RKO (cell line): Measurements from ENCODE around the gene ROBO2.

ENCODE experiments used
- DNase-seq: peaks from one replicate; pipeline ENCODE4 v3.0.0-alpha.2; 2016; ENCODE audit warnings: low spot score

ROBO2 gene

DNA sequence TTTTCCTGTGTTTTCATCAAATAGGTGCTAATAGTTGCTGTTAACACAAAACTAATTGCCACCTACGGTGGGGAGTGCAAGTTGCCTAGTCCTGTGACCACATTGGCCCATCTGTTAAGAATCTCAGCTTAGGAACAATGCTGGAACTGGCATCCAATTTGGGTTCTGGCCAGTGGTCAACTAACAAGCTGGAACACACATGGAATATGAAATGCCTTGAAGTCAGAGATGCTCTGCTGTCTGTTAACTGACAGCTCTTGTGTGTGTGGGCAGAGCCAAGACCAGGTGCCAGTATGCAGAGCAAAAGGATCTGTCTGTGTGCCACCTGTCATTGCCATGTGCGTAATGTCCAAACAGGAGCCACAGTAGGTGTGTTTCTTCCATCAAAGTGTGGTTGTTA, 460.8 kb downstream of the ROBO2 start:
- no peak for DNase-seq

DNA sequence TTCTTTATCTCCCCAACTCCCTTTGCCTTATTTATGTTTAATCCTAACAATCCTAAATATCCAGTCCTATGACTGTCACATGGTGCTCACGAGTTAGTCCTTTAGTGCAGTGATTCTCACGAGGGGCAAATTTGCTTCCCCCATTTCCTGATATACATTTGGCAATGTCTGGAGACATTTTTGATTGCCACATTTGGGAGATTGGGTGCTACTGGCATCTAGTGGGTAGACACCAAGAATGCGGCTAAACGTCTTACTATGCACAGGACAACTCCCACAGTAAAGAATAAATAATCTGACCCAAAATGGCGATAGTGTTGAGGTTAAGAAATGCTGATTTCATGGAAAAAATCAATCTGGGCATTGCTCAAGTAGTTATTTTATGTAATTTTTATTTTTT, 466.5 kb downstream of the ROBO2 start:
- DNase-seq, result peak; percentile 8

DNA sequence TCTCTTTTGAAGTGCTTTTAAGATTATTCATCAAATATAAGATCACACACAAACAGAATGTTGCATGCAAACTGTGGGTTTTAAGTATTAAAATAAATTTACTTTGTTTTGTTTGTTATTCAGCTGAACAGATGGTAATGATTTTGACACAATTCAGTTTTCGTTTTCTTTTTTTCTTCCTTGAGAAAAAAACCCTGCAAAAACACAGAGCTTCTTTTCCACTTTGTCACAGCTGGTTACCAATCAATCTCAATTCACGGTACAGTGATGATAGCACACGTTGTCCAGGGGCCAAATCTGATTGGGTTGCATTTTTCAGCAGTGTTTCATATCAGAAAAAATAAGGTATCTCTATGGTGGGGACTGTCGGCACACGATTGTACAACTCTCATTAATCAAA, 473.6 kb downstream of the ROBO2 start:
- no peak for DNase-seq

DNA sequence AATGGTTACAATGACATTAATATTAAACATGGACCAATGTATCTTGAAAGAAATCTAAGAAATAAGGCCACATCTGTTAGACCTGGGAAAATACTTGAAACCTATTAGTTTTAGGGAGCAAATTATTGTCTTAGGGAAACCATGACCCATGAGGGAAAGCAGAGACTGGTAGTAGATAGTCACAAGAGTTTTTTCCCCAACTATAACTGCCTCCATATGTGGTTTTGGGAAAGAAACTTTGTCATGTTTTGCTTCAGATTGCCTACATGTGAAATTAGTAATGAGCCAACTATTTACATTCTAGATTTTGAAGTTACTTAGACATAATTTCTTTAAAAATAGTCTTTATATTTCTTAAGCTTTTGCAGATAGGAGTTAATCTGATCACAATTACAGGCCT, 474.9 kb downstream of the ROBO2 start:
- no peak for DNase-seq

DNA sequence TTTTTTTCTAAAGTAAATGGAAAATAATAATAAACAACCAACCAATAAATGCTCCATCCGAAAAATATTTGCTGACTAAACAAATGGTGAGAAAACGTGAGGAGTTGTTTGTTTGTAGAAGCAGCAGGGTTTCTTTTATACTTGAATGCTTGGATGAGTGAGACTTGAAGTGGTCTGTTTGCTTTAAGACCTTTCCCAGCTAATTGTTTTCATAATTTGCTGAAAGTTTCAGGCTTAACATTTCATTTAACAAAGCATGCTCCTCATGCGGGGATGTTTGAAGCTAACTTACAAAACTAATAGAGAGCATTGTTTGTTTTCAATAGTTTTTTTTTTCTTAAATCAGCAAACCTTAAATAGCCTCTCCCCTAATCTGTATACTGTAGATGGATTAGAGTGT, 484.6 kb downstream of the ROBO2 start:
- no peak for DNase-seq

DNA sequence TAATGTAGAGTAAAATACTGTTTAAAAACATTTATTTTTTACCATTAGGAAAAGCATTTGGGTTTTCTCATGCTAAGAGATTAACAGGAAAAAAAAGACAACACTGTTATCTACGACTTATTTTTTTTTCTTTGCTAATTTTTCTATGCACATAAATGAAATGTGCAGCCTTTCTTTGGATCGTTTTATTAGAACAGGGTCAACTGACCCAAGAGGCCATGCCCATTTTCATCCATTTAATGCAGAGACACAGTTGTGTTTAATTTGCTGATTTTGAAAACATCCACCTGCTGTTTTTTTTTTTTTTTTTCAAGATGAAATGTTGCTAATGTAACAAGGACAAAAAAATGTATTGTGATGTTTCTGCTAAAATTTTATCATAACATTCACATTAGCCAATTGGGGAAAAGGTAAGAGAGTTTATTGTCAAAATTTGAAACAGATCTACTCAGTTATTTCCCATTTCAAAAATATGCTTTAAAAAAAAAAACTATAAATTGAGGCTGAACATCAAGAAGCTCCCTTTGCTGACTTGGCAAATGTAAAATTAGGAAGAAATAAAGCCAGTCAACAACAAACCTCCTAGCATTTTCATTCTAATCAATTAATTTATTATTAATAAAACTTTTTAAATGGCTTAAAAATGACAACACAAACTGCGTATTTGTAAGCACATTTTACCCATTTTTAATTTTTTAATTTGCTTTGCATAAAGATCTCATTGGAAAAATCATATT, 485.2 kb downstream of the ROBO2 start:
- no peak for DNase-seq

DNA sequence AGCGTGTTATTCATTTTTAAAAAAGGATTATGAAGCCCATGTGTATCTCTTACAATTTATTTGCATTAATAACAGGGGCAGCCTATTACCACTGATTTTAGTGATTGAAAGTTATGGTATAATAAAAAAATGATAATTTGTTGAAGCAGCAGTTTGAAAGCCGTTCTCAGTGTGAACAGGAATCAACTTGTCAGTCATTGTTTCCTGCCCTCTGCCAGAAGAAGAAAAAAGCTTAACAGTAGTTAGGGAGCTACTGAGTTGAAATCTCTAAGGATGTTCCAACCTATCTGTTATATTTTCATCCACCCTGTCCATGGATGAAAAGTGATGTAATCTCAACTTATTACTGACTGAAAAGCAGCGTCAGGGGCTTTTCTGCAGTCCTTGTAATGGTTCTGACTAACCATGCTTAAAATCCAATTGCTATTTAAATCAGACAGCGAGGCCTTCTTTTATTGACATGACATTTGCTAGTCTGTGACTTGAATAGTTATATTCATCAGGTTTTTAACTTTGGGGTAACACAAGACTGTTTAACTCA, 486.7 kb downstream of the ROBO2 start:
- DNase-seq, result no peak

DNA sequence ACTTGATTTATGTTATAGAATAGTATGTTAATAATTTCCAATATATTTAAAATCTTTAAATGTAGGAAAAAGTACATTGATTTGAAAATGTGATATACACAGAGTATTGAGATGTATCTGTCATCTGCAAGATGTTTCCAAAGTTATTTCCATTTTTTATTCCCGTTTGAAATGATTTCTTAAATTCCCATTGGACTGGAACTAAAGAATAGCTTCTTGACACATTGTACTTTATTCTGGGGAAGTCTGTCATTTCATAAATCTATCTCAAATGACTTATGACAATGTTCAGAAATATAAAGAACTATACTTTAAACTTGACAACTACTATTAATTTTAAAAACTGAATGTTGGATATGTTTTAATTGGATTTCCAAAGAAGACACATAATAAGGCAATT, 489.6 kb downstream of the ROBO2 start:
- DNase-seq, result no peak

DNA sequence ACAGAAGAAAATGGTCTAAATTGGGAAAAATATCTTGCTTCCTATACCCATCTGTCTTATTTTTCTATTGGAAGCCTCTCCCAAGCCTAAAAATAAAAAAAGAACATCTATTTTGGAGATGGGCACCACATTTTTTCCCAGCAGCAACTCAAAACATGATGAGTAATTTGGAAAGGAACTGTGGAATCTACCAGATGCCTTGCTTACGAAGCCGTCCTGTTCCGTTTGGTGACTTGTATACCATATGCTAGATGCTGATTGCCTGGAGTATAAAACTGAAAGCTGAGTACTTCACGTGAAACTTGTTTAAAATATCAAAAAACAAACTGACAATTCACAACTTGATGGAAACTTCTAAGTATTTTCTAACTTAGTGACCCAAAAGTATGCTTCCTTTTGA, 491.0 kb downstream of the ROBO2 start:
- DNase-seq, result no peak

DNA sequence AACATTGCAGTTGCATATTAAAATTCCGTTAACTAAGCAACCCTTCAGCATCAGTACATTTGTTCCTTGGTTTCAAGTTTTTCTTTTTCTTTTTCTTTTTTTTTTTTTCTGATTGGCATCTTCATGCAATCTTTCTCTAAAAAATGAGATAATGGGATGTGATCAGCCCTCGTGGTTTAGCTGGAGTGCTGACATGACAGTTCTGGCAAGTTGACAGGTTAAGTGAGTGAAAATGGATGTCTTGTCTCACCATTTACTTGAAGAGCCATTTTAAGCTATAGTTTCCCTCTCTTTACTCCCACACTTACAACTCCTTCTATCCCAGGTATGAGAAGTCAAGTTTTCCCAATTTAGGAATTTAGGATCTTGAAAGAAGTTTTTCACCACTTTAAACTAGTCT, 495.2 kb downstream of the ROBO2 start:
- DNase-seq, result no peak

DNA sequence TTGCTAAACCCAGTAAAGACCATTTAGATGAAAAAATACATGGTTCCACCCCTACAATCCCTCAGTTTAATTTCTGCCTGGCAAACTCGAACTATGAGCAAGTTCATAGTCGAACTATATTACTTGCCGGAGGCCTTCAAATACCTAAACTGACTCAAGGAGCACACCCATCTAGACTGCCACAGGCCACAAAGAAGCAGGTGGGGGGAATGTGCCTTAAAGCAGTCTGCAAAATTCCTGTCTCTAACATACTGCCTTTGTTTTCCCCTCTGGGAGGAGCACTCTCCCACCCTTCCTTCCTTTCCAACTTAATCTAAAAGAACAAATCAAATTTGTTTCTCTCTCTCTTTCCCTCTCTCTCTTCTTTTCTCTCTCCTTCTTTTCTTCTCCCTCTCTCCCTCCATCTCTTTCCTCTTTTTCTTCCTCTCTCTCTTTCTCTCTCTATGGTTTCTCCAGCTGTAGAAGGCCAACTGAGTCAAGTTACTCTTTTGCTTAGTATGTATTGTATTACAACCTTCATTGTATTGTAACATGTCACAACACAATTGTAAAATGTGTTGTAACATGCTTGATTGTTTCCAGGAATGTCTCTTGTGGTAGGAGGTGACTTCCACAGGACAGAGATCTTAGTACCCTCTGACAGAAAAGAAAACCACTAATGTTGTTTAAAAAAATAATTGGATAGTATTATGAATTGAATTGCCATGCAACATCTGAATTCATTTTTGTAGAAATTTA, 496.3 kb downstream of the ROBO2 start:
- no peak for DNase-seq

DNA sequence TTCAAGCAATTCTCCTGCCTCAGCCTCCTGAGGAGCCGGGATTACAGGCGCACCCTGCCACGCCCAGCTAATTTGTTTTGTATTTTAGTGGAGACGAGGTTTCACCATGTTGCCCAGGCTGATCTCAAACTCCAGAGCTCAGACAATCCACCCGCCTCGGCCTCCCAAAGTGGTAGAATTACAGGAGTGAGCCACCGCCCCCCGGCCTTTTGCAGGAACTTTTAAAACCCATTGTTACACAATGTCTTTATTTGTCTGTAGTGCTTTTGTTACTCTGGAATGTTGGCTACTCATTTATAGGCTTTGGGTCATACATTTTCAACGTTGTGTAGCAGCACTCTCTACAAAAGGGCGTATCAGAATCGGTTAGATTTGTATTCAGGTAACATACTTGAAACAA, 499.1 kb downstream of the ROBO2 start:
- DNase-seq, result no peak

DNA sequence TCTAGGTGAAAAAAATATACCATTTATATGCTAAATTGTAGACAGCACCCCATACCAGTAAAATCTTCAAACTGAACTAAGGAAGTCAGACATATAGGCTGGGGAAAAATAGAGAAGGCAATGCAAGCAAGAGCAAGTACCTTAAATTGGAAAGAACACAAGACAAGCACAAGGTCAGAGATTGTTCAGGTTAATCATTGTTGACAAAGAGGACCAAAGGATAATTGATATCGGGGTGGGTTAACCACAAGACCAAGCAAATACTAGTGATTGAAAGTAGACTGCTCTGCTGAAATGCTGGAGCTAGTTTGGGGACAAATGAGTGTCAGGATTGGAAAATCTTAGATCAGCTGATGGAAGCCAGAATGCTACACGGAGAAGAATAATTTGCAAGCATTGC, 499.8 kb downstream of the ROBO2 start:
- no peak for DNase-seq

DNA sequence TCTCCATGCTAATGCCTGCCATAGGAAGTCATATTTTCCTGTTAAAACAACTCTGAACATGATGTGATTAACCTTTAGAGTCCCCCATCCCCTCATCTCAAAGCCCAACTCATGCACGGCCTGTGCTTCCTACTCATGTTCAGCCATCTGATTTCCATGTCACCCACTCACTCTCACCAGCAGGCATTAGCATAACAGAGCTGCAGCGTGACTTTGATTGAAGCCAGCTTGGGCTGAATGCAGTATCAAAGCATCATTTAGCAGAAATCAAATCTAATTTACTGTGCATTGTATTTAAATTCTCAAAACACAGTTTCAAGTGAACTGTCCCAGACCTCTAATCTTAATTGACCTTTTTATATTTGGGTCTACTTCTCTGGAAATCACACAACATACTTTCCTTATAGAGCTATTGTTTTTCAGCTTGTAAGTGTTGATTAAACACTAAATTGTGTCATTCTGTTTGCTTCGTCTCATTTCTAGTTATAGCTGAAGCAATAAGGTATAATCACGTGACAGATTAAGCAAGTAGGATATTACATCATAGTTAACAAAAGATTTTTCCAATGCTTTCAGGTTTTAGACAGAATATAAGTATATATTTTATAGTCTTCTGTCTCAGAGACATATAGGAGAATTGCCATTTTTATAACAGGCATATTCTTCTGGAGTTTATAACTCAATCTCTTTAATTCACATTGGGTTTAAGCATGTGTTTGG, 501.5 kb downstream of the ROBO2 start:
- no peak for DNase-seq

DNA sequence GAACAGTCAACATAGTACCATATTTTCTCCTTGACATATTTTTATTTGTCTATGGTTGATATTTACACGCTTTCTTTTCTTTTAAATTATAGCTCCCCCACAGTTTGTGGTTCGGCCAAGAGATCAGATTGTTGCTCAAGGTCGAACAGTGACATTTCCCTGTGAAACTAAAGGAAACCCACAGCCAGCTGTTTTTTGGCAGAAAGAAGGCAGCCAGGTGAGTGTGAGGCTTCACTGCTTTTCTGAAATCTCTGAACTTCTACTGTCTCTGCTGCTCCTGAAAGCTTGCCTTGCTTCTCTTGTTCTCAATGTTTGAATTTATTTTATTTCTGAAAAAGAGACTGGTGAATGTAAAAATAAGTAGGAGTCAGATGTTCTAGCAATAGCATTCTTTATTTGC, 506.3 kb downstream of the ROBO2 start:
- DNase-seq, result no peak

DNA sequence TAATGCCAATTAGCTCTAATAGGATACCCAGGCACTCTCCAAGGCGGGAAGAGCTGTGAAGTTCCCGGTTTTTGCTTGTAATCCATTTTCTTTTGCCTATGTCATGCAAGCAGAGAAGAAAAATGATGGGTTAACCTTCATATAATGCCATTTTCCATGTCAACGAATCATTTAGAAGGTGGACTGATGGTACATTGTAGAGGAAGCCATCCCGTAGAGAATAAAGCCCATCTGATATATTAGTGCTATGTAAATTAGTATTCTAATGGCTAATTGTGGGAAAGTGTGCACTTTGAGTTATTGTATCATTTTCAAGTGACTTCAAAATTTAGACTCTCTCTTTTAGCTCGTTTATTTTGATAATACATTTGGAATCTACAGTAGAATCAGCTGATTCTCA, 509.1 kb downstream of the ROBO2 start:
- no peak for DNase-seq

DNA sequence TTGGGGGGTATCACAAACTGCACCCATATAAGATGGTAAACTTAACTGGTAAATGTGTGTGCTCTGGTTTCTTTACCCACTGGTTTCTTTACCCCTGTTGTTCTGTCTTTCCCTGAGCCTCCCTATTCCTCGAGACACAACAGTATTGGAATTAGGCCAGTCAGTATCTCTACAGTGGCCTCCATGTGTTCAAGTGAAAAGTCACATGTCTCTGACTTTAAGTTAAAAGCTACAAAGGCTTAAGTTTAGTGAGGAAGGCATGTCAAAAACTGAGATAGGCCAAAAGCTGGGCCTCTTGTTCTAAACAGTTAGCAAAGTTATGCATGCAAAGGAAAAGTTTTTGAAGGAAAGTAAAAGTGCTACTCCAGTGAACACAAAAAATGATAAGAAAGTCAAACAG, 513.3 kb downstream of the ROBO2 start:
- DNase-seq, result no peak

DNA sequence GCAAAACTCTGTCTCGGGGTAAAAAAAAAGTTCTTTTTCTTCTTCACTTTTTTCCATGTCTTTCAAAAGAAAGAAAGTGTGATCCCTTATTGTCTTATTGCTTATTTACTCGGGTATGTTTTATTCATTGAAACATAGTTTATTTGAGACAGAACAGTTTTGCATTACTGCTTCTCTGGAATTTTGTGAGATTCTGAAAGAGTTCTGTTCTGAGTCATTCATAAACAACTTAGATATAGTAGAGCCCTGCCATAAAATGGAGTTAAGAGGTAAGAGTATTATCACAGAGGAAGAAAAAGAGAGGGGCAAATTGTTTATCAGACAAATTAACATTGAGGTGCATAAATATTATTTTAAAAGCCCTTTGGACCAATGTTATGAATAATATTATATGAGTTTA, 522.2 kb downstream of the ROBO2 start:
- DNase-seq, result no peak

DNA sequence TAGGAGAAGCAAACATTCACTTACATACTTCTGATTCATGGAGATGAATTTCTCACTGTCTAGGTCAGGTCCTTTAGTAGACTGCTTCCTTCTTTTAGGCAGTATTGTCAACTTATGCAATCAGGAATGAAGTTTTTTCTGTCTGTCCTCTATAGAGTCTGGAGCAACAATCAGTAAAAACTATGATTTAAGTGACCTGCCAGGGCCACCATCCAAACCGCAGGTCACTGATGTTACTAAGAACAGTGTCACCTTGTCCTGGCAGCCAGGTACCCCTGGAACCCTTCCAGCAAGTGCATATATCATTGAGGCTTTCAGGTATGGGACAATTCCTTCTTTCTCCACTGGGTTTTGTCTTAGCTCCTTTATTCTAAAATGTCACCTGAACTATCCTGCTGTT, 523.1 kb downstream of the ROBO2 start:
- no peak for DNase-seq

DNA sequence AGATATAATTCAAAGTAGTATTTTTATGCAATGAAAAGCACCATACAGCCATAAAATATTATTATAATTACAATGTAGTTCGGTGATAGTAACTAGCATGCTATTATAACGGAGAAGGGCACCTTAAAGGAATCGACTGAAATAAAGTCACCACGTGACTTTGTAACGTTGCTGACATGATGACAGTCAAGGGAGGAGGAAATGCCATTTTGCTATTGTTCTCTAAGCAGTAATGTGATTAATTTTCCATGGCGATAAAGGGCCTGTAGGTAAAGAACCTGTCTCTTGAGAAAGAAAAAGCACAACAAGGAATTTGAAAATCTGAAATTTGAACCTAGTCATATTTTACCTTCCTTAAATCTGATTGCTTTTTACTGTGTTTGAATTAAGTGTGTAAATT, 526.2 kb downstream of the ROBO2 start:
- DNase-seq, result no peak

DNA sequence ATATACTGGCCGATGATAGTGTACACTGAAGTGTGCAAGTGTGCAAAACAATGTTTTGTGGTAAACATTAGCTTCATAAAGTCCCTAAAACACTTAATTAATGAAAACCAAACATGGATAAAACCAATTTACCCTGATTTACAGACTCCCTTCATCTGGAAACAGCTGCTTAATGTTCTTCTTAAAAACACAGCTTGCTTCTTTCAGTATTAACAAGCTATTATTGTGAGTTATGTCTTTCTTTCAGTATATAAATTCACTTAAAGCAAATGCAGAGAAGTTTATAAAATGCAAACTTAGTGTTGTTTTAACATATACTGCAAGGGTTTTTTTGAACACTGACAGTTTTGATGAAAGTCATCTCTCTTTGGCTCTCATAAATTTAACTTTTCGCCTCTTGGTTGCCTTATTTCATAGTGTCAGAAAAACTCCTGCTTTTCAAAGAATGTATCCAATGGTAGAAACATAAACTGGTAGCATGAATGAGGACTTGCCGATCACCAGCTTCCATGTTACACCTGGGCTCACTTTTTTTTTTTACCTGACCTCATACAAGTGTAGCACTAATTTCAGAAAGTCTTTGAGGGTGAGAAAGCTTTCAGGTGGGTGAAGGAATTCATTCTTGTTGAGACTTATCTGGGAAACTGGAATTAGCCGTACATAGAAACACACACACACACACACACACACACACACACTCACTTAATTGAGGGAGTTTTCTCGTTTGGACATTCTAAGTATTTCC, 532.2 kb downstream of the ROBO2 start:
- DNase-seq, result no peak

DNA sequence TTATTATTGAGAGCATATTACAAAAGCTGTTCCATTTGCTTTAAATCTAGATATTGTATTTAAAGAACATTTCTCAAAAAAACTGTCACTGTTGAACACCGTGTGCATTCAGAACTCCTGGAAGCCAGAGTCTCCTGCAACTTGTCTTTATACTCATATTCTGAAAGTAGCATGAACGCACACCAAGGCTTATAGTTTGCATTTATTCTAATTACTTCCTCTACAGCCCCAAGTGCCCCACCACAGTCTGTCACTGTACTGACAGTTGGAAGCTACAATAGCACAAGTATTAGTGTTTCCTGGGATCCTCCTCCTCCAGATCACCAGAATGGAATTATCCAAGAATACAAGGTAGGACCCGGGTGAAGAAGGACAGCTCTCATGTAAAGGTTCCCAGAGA, 537.4 kb downstream of the ROBO2 start:
- no peak for DNase-seq
